DOHH2 (cell line): ENCODE results near the gene AUTS2.

Experiments used
- H3F3A ChIP-seq: fragments of 200-600 bp; sonication (generic), shearing (Covaris generic); 2 replicates; pipeline ENCODE4 v1.6.0; 2016; ENCODE audit warnings: antibody characterized with exemption, mild to moderate bottlenecking; ENCODE audit not compliant: control insufficient read depth, insufficient read depth
- H3K27ac ChIP-seq: fragments of 200-600 bp; sonication (generic); 2 replicates; pipeline ENCODE4 v1.5.1; 2014; ENCODE audit warnings: low read depth, mild to moderate bottlenecking, low read length, moderate library complexity
- H3K27me3 ChIP-seq: fragments of 200-600 bp; sonication (generic); 2 replicates; pipeline ENCODE4 v1.6.1; 2014; ENCODE audit warnings: mild to moderate bottlenecking, low read length, mixed read lengths; ENCODE audit not compliant: control insufficient read depth
- H3K36me3 ChIP-seq: fragments of 200-600 bp; sonication (generic); 2 replicates; pipeline ENCODE4 v1.6.1; 2014; ENCODE audit warnings: mild to moderate bottlenecking, low read length, moderate library complexity, mixed read lengths; ENCODE audit not compliant: control insufficient read depth
- H3K4me1 ChIP-seq: fragments of 200-600 bp; sonication (generic); 2 replicates; pipeline ENCODE4 v1.6.1; 2014; ENCODE audit warnings: mild to moderate bottlenecking, low read length, mixed read lengths; ENCODE audit not compliant: control insufficient read depth
- H3K4me2 ChIP-seq: fragments of 200-600 bp; sonication (generic); 2 replicates; pipeline ENCODE4 v1.6.0; 2014; ENCODE audit warnings: mild to moderate bottlenecking, low read length, moderate library complexity
- H3K4me3 ChIP-seq: fragments of 200-600 bp; sonication (generic); 2 replicates; pipeline ENCODE4 v1.5.1; 2014; ENCODE audit warnings: mild to moderate bottlenecking, low read length, mixed read lengths
- H3K79me2 ChIP-seq: fragments of 200-600 bp; sonication (generic); 2 replicates; pipeline ENCODE4 v1.6.1; 2014; ENCODE audit warnings: mild to moderate bottlenecking, low read length, mixed read lengths; ENCODE audit not compliant: control insufficient read depth
- H3K9me2 ChIP-seq: fragments of 200-600 bp; sonication (generic); replicated peaks from 2 replicates; pipeline ENCODE4 v1.6.1; 2014; ENCODE audit warnings: mild to moderate bottlenecking, low read length, mixed read lengths; ENCODE audit not compliant: control insufficient read depth
- H3K9me3 ChIP-seq: fragments of 200-600 bp; sonication (generic); 2 replicates; pipeline ENCODE4 v1.6.1; 2014; ENCODE audit warnings: antibody characterized with exemption, low read length, mixed read lengths; ENCODE audit not compliant: control insufficient read depth, insufficient read depth
- H4K20me1 ChIP-seq: fragments of 200-600 bp; sonication (generic); 2 replicates; pipeline ENCODE4 v1.6.0; 2014; ENCODE audit warnings: low read depth, mild to moderate bottlenecking, antibody characterized with exemption, low read length, moderate library complexity; ENCODE audit not compliant: control insufficient read depth, insufficient read depth
- CTCF ChIP-seq: fragments of 200-600 bp; sonication (generic); IDR thresholded peaks from one replicate; pipeline ENCODE4 v1.5.1; 2014; ENCODE audit warnings: antibody characterized with exemption, mild to moderate bottlenecking, low read depth, low read length; ENCODE audit not compliant: poor library complexity, severe bottlenecking
- EZH2phosphoT487 ChIP-seq: fragments of 200-600 bp; sonication (generic); IDR thresholded peaks from 2 replicates; pipeline ENCODE4 v1.6.1; 2017; ENCODE audit warnings: borderline replicate concordance, mild to moderate bottlenecking, antibody characterized with exemption, low read length, moderate library complexity, mixed read lengths

AUTS2 gene

GRCh38 chr7:70542750-70543376 is 944.6 kb downstream of the AUTS2 start:
- Histone ChIP-seq H3K79me2 (no peaks in the 10 kb centered on the region), H3K9me2 (no peaks in the 10 kb centered on the region), H3K4me1 (no peaks in the 10 kb centered on the region), H3K4me3 (no peak overlapping the region), H3K4me2 (no peak overlapping the region), H3K27me3 (no peaks in the 10 kb centered on the region), H3K27ac (no peak overlapping the region), H4K20me1 (no peaks in the 10 kb centered on the region), H3K9me3 (no peaks in the 10 kb centered on the region), H3F3A (no peaks in the 10 kb centered on the region), H3K36me3 (no peaks in the 10 kb centered on the region)
- no peak for TF ChIP-seq CTCF
- no peak for TF ChIP-seq EZH2phosphoT487

- H3K4me1 ChIP-seq: no peaks in the 10 kb centered on the region
- no peaks in the 10 kb centered on the region for H3K9me3 ChIP-seq
- H3K36me3 ChIP-seq: no peaks in the 10 kb centered on the region
- TF ChIP-seq CTCF (no peak), EZH2phosphoT487 (no peak)
- no peak overlapping the region for H3K4me2 ChIP-seq
- no peaks in the 10 kb centered on the region for H3K79me2 ChIP-seq
- no peaks in the 10 kb centered on the region for H3F3A ChIP-seq
- no peak overlapping the region for H3K27ac ChIP-seq
- H3K27me3 ChIP-seq: no peaks in the 10 kb centered on the region
- H4K20me1 ChIP-seq: no peaks in the 10 kb centered on the region
- H3K4me3 ChIP-seq: no peak overlapping the region
- no peaks in the 10 kb centered on the region for H3K9me2 ChIP-seq
These were observed 945.7 kb downstream of the AUTS2 start for GRCh38 chr7:70544016-70544415.

GRCh38 chr7:70545214-70545613 is 946.9 kb downstream of the AUTS2 start:
- H3K4me3 ChIP-seq: no peak overlapping the region
- H3K27me3 ChIP-seq: no peaks in the 10 kb centered on the region
- no peaks in the 10 kb centered on the region for H3K4me1 ChIP-seq
- no peak overlapping the region for H3K27ac ChIP-seq
- no peaks in the 10 kb centered on the region for H3F3A ChIP-seq
- TF ChIP-seq EZH2phosphoT487: no peak
- no peak for TF ChIP-seq CTCF
- no peak overlapping the region for H3K4me2 ChIP-seq
- no peaks in the 10 kb centered on the region for H3K9me3 ChIP-seq
- H3K9me2 ChIP-seq: no peaks in the 10 kb centered on the region
- H3K36me3 ChIP-seq: no peaks in the 10 kb centered on the region
- no peaks in the 10 kb centered on the region for H3K79me2 ChIP-seq
- H4K20me1 ChIP-seq: no peaks in the 10 kb centered on the region
